DMS153 treated with DMSO at 0.1 percent for 48 hours (cell line): ENCODE results near the gene ZNF467.

ENCODE experiments used
- DNase-seq: peaks from one replicate; lab custom pipeline; 2025; ENCODE audit not compliant: unreplicated experiment; lab: John Stamatoyannopoulos, UW

ZNF467 gene

DNA sequence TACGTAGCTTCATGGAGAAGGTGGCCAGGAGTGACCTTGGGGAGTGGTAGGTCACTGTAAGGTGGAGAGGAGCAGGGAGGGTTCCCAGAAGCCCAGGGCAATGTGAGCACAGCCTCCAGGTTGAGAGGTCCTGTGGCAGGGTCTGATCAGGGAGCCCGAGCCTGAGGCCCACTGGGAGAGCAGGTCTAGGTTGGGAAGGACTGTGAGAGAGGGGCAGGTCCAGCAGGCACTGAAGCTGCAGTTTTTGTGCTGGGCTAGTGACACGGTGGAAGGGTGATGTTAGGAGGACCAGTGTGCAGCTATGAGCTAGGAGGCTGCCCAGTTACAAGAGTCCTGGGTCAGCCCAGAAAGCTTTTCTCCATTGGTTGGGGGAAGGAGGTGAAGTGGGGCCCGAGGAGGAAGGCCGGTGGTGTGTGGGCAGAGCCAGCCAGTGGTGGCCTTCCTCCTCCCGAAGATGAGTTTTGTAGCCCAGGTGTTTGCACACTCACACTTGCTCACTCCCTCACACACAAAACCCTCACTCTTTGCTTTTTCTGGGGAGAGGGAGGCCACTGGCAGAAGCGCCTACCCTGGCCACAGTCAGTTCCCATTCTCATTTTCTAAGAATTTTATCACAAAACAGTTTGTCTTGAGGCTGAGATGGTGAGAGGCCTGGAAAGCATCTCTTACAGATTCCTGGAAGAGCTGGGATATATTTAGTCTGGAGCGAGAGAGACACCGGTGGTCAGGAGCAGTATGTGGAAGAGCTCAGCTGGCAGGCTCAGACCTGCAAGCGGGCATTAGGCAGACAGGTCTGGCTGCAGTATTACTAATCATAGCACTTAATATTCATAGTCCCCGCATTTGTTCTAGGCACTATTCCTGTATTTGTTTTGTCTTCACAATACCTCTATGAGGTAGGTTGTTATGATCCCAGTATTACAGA is 57.1 kb downstream of the ZNF467 start:
- no peak for DNase-seq

DNA sequence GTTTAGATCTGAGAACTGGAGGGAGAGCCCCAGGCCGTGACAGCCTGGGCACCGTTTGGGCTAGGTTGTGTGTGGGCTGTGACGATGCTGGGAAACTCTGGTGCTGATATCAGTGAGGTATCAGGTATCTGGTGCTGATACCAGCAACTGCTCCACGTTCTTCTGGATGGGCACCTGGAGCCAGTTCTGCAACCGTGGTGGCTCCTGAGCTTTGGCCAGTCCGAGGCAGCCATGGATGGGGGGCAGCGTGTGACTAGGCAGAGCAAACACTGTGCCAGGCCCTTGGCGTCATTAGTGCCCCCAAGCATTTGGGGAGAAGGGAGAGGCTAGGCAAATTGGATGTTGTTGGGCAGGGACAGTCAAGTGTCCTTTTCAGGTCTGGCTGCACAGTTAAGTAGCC is 57.9 kb downstream of the ZNF467 start:
- no peak for DNase-seq

GRCh38 chr7:149714910-149715471 is 58.4 kb downstream of the ZNF467 start:
- no peak for DNase-seq
